Ascending aorta (tissue), 2 donors: ENCODE results near the gene RNF224. TPM values are rescaled to one million over a fixed set of nuclear protein-coding genes. Genes with fewer than 3 reads are reported as not detected.
A peak's percentile ranks its signal among the peaks of the same experiment; 100 is the strongest.

Source experiments
- DNase-seq, 2 donors: peaks; one replicate each; pipeline ENCODE4 v3.0.0-alpha.2; 2019; ENCODE audit warnings: low spot score in 2 of 2
- H3K27ac ChIP-seq, 2 donors: fragments of 200-600 bp; sonication (generic); one replicate each; pipeline ENCODE4 v1.5.1; 2016 to 2017; ENCODE audit warnings: mild to moderate bottlenecking in 1 of 2
- H3K27me3 ChIP-seq: fragments of 200-600 bp; sonication (generic); one replicate; pipeline ENCODE4 v1.5.1; 2017
- H3K36me3 ChIP-seq, 2 donors: fragments of 200-600 bp; sonication (generic); one replicate each; pipeline ENCODE4 v1.5.1; 2016
- H3K4me1 ChIP-seq, 2 donors: fragments of 200-600 bp; sonication (generic); one replicate each; pipeline ENCODE4 v1.5.1; 2016 to 2017; ENCODE audit warnings: mild to moderate bottlenecking in 1 of 2
- H3K4me3 ChIP-seq, 2 donors: fragments of 200-600 bp; sonication (generic); one replicate each; pipeline ENCODE4 v1.5.1; 2016 to 2017; ENCODE audit warnings: mild to moderate bottlenecking in 1 of 2
- H3K9me3 ChIP-seq, 2 donors: fragments of 200-600 bp; sonication (generic); one replicate each; pipeline ENCODE4 v1.5.1; 2016
- CTCF ChIP-seq, 3 experiments: fragments of 200-600 bp in 2 of 3; fragments of 450-650 bp in 1 of 3; sonication (generic) in 2 of 3; IDR thresholded peaks; one replicate each; pipeline ENCODE4 v1.5.1; 2016 to 2019; ENCODE audit warnings: antibody characterized with exemption in 3 of 3, mild to moderate bottlenecking in 1 of 3, moderate library complexity in 1 of 3
- intact Hi-C: fragments of 100-400 bp; cut with DNase I; formaldehyde crosslinking; loops from one replicate; pipeline ENCODE4 v1.15.1; 2023
- total RNA-seq: library from RNA; depleted of rRNA; stranded (reverse); fragments of >200 nt; gene quantifications from one replicate; pipeline ENCODE4 v1.1.0, GENCODE V29; 2016

RNF224 gene
- total RNA-seq, 1 donor from 2014 or later = not detected

DNA sequence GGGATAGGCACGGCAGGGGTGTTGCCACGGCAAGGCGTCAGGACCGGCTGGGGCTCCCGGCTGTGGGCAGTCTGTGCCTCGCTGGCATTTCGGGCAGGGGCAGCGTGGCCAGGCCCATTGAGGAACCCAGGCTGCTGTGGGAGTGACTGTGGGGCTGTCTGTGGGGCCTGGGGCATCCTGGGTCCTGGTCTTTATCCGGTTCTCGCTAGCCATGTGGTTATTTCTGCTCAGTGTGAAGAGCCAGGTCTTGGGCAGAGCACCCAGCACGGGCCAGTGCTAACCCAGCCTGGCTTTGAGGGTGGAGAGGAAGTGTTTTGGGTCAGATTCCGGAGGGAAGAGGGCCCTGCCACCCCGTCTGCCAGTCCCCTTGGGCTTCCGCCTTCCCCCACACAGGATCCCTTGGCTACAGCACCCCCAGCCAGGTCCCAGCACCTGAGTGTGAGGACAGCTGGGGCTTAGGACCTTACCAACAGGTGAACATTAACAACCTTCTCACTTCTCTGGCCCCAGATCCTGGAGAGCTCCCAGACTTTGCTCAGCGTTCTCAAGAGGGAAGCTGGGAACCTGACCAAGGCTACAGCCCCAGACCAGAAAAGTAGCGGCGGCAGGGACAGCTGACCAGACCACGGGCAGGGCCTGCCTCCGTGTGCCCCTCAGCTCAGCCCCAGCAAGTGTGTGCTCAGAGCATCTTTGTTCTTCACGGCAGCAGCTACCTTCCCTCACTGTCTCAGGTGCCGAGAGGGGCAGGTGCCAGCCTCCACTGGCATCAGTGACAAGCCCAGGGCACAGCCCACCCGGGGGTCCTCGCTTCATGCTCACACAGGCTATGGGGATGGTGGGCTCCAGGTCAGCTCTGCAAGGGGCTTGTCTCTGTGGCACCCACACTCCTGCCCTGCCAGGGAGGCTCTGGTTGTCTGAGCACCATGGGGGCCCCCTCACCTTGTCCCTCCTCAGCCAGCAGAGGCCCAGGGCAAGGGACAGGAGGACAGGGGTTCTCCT is 37.7 kb upstream of the RNF224 start:
- TF ChIP-seq CTCF (IDR thresholded peaks at IDR 0.05) = no peak
- no peak for DNase-seq
- Histone ChIP-seq H3K36me3 (peaks cover 22 to 38% of the 10 kb centered on the region in 2 donors), H3K27ac (peak overlapping the region; percentile 86 to 89), H3K27me3 (no peaks in the 10 kb centered on the region), H3K4me1 (peaks cover 23 to 38% of the 10 kb centered on the region in 2 donors), H3K9me3 (no peaks in the 10 kb centered on the region), H3K4me3 (peak overlapping the region; percentile 85 to 91)
- intact Hi-C loops = no loop called here

GRCh38 chr9:137190315-137190856 is 36.9 kb upstream of the RNF224 start:
- H3K36me3 ChIP-seq = peaks cover 19 to 30% of the 10 kb centered on the region in 2 donors
- no peaks in the 10 kb centered on the region for H3K27me3 ChIP-seq
- no peak for TF ChIP-seq CTCF (IDR thresholded peaks at IDR 0.05)
- H3K4me3 ChIP-seq = peak overlapping the region in 1 of 2 donors; percentile 91
- intact Hi-C loops = no loop called here
- peaks cover 23 to 38% of the 10 kb centered on the region in 2 donors for H3K4me1 ChIP-seq
- peak overlapping the region in 1 of 2 donors; percentile 86 for H3K27ac ChIP-seq
- DNase-seq = no peak
- H3K9me3 ChIP-seq = no peaks in the 10 kb centered on the region

GRCh38 chr9:137191245-137191644 is 36.1 kb upstream of the RNF224 start:
- H3K4me3 ChIP-seq = no peak overlapping the region
- intact Hi-C loops = no loop called here
- no peak for DNase-seq
- H3K27me3 ChIP-seq = no peaks in the 10 kb centered on the region
- H3K36me3 ChIP-seq = peaks cover 19 to 22% of the 10 kb centered on the region in 2 donors
- TF ChIP-seq CTCF (IDR thresholded peaks at IDR 0.05) = no peak
- peaks cover 23 to 31% of the 10 kb centered on the region in 2 donors for H3K4me1 ChIP-seq
- H3K9me3 ChIP-seq = no peaks in the 10 kb centered on the region
- H3K27ac ChIP-seq = no peak overlapping the region

DNA sequence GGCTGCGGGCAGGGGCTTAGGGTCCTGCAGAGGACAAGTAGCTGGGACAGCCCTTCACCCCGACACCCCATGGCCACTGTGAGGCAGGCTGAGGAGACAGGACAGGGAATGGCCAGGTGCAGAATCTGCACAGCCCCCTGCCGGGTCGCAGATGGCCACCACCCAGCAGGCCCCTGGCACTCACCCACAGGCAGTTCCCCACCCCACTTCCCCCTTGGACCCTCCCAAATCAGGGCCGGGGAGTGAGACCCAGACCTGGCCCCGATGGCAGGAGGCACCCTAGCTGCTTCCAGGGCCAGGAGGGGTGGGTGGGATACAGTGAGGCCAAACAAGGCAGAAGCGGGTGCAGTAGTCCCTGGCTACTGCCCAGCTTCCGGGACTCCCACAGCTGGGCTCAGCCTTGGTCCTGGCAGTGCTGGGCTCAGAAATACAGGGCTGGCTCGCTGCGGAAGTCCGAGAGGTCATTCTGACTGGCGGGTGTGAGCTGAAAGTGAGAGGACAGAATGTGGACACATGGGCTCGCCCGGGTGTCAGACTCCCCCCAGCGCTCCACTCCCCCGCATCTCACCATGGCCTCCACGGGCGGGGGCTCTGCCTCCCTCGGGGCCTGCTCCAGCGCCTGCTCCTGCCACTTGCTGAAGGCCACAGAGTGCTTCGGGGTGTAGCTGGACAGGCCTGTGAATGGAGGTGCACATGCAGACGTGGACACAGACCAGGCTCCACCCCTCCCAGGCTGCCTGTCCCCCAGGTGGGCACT is 35.4 kb upstream of the RNF224 start:
- no peaks in the 10 kb centered on the region for H3K9me3 ChIP-seq
- H3K4me1 ChIP-seq = peaks cover 21 to 24% of the 10 kb centered on the region in 2 donors
- H3K4me3 ChIP-seq = no peak overlapping the region
- intact Hi-C loops = no loop called here
- no peaks in the 10 kb centered on the region for H3K27me3 ChIP-seq
- no peak for TF ChIP-seq CTCF (IDR thresholded peaks at IDR 0.05)
- H3K27ac ChIP-seq = no peak overlapping the region
- no peak for DNase-seq
- peaks cover 18 to 19% of the 10 kb centered on the region in 2 donors for H3K36me3 ChIP-seq

GRCh38 chr9:137192448-137192780 is 34.9 kb upstream of the RNF224 start:
- Histone ChIP-seq H3K4me3 (no peak overlapping the region), H3K27ac (no peak overlapping the region), H3K4me1 (peaks cover 16 to 19% of the 10 kb centered on the region in 2 donors), H3K9me3 (no peaks in the 10 kb centered on the region), H3K36me3 (peaks cover 18 to 19% of the 10 kb centered on the region in 2 donors), H3K27me3 (no peaks in the 10 kb centered on the region)
- TF ChIP-seq CTCF (IDR thresholded peaks at IDR 0.05) = no peak
- DNase-seq = no peak
- intact Hi-C loops = no loop called here
